GM15510 (cell line): ENCODE results near the gene ARF6.
A peak's percentile ranks its signal among the peaks of the same experiment; 100 is the strongest.

Source experiments
- POLR2A ChIP-seq: IDR thresholded peaks from 3 replicates; pipeline ENCODE4 v1.6.1; 2011; ENCODE audit warnings: borderline replicate concordance; ENCODE audit not compliant: insufficient read length; ENCODE audit errors: extremely low read depth

The ARF6 gene

GRCh38 chr14:49892636-49893308, at the start of gene ARF6:
Gene ARF6, plus strand, starts transcription at chr14:49893082. Its CDS starts 655 bp downstream, at chr14:49893737.
- TF ChIP-seq POLR2A = peak; percentile 89

GRCh38 chr14:49849213-49849847, 43.6 kb upstream of the ARF6 start:
- no peak for TF ChIP-seq POLR2A

- TF ChIP-seq POLR2A = no peak
These were observed 41.1 kb upstream of the ARF6 start for GRCh38 chr14:49851813-49852212.

GRCh38 chr14:49852301-49853157, 40.4 kb upstream of the ARF6 start, which contains the start of gene NEMF:
Gene NEMF, minus strand, starts transcription at chr14:49852788. Its CDS starts 35 bp downstream, at chr14:49852753.
- peak; percentile 78 for TF ChIP-seq POLR2A

GRCh38 chr14:49853158-49853477, 39.8 kb upstream of the ARF6 start:
- TF ChIP-seq POLR2A = no peak

GRCh38 chr14:49853572-49854375, 39.1 kb upstream of the ARF6 start:
- TF ChIP-seq POLR2A = no peak

GRCh38 chr14:49857427-49858003, 35.4 kb upstream of the ARF6 start:
- no peak for TF ChIP-seq POLR2A

GRCh38 chr14:49858383-49858782, 34.5 kb upstream of the ARF6 start:
- TF ChIP-seq POLR2A = no peak

GRCh38 chr14:49860988-49861698, 31.7 kb upstream of the ARF6 start:
- TF ChIP-seq POLR2A = no peak

GRCh38 chr14:49861699-49862088, 31.2 kb upstream of the ARF6 start:
- TF ChIP-seq POLR2A = no peak

- no peak for TF ChIP-seq POLR2A
These were observed 30.7 kb upstream of the ARF6 start for GRCh38 chr14:49862089-49862673.

GRCh38 chr14:49863487-49864281, 29.2 kb upstream of the ARF6 start:
- no peak for TF ChIP-seq POLR2A

- no peak for TF ChIP-seq POLR2A
These were observed 27.4 kb upstream of the ARF6 start for GRCh38 chr14:49865431-49865859.
